Gastrocnemius medialis (tissue), 4 donors: Measurements from ENCODE around the gene PAIP2B. TPM values are rescaled to one million over a fixed set of nuclear protein-coding genes. Genes with fewer than 3 reads are reported as not detected.

ENCODE experiments used
- ATAC-seq, 2 donors: fragments of 150-250 bp; one replicate each; pipeline ENCODE4 v1.9.1; 2016
- DNase-seq, 2 donors: peaks; one replicate each; pipeline ENCODE4 v3.0.0-alpha.2; 2019
- H3K27ac ChIP-seq, 4 donors: fragments of 200-600 bp; sonication (generic); 1 replicate in 1 of 4; 2 replicates in 3 of 4; pipeline ENCODE4 v1.5.1; 2016 to 2018; ENCODE audit warnings: mild to moderate bottlenecking in 2 of 4, moderate library complexity in 1 of 4
- H3K27me3 ChIP-seq, 3 donors: fragments of 200-600 bp; sonication (generic) in 2 of 3; 1 replicate in 1 of 3; 2 replicates in 2 of 3; pipeline versions ENCODE4 v1.5.1 to v1.6.0; 2016 to 2019; ENCODE audit warnings: mild to moderate bottlenecking in 1 of 3, moderate library complexity in 1 of 3
- H3K36me3 ChIP-seq, 2 donors: fragments of 200-600 bp; sonication (generic) in 1 of 2; one replicate each; pipeline ENCODE4 v1.5.1; 2017 to 2018
- H3K4me1 ChIP-seq, 2 donors: fragments of 200-600 bp; sonication (generic) in 1 of 2; one replicate each; pipeline ENCODE4 v1.5.1; 2016 to 2017; ENCODE audit warnings: mild to moderate bottlenecking in 2 of 2
- H3K4me3 ChIP-seq, 4 donors: fragments of 200-600 bp; sonication (generic) in 3 of 4; 1 replicate in 1 of 4; 2 replicates in 3 of 4; pipeline ENCODE4 v1.5.1; 2016 to 2019; ENCODE audit warnings: mild to moderate bottlenecking in 2 of 4
- H3K9me3 ChIP-seq, 3 donors: fragments of 200-600 bp; sonication (generic) in 2 of 3; 1 replicate in 1 of 3; 2 replicates in 2 of 3; pipeline ENCODE4 v1.5.1; 2016 to 2019
- CTCF ChIP-seq, 5 experiments: fragments of 450-650 bp in 3 of 5; fragments of 200-600 bp in 2 of 5; sonication (generic) in 2 of 5; IDR thresholded peaks in 4 of 5; conservative IDR thresholded peaks in 1 of 5; 1 replicate in 4 of 5; 2 replicates in 1 of 5; pipeline ENCODE4 v1.5.1; 2016 to 2019; ENCODE audit warnings: antibody characterized with exemption in 5 of 5, mild to moderate bottlenecking in 3 of 5, moderate library complexity in 3 of 5
- POLR2A ChIP-seq, 2 donors: fragments of 450-650 bp; IDR thresholded peaks; one replicate each; pipeline ENCODE4 v1.6.1; 2017; ENCODE audit warnings: antibody characterized with exemption in 2 of 2, mild to moderate bottlenecking in 2 of 2, moderate library complexity in 2 of 2
- in situ Hi-C, 4 donors: fragments of 200-750 bp; cut with MboI; loops; one replicate each; pipeline versions ENCODE4 v1.15.0 to v1.8.0; 2017; ENCODE audit warnings: low sequenced_read_pairs in 4 of 4
- intact Hi-C: fragments of 100-400 bp; cut with DNase I; formaldehyde crosslinking; loops from one replicate; pipeline ENCODE4 v1.15.1; 2023; ENCODE audit warnings: low total_unique reads
- total RNA-seq, 4 donors: library from RNA; depleted of rRNA; stranded (reverse); fragments of >200 nt; gene quantifications; one replicate each; pipeline versions ENCODE4 v1.1.0 to v1.2.3, GENCODE V29; 2016

PAIP2B gene, protein sequence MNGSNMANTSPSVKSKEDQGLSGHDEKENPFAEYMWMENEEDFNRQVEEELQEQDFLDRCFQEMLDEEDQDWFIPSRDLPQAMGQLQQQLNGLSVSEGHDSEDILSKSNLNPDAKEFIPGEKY
- 10 to 100 TPM; 14.6 to 32.6 (median 15.9) TPM for total RNA-seq

DNA sequence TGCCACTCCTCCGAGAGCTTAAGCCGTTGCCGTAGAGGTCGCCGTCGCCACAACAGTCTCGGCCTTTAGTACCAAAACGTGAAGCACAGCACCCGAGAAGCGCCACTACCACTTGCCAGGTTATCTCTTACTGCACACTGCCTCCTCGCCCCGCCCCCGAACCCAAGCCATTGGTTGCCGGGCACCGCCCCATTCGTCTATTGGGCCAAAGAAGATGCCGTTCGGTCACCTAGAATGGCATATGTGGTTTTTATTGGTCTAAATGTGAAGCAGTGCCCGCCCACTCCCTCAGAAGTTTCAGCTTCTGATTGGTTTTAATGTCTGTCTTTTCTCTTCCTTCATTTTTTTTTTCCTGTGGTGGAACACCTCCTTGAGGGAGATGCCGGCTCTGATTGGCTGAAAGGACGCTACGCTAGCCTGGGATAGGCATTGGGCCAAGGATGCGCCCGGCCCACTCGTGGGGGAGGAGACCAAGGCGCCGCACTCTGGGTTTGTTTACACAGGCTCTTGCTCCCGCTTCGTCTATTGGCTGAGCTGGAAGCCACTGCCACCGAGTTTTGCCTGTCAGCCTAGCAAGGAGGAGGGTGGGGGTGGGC, at the start of gene PAIP2B:
PAIP2B (minus strand) TSS at position 139 of the 596 bp plus-strand sequence. CDS start 24,514 bp downstream, outside the sequence.
- in situ Hi-C loops (no loop called here), intact Hi-C loops (loop anchor here (1.0 to 5.0 kb wide), 3 partner anchors 49 to 285 kb away; no protein-coding TSS in a partner anchor)
- peak within 1 kb of the TSS; percentile 96 to 98 (median 98) for H3K27ac ChIP-seq
- H3K36me3 ChIP-seq: no peaks in the 10 kb centered on the region
- peak within 1 kb of the TSS; percentile 83 to 93 (median 90) for H3K4me3 ChIP-seq
- peaks cover 19% of the 10 kb centered on the region in 2 donors for H3K4me1 ChIP-seq
- no peak for TF ChIP-seq CTCF (IDR thresholded peaks at IDR 0.05 in 4 of 5, conservative IDR thresholded peaks at IDR 0.05 in 1 of 5)
- peak; percentile 95 to 97 for TF ChIP-seq POLR2A (IDR thresholded peaks at IDR 0.05)
- DNase-seq: peak; percentile 99 to 100
- H3K27me3 ChIP-seq: no peaks in the 10 kb centered on the region
- ATAC-seq: peak; percentile 92 to 94
- no peaks in the 10 kb centered on the region for H3K9me3 ChIP-seq

DNA sequence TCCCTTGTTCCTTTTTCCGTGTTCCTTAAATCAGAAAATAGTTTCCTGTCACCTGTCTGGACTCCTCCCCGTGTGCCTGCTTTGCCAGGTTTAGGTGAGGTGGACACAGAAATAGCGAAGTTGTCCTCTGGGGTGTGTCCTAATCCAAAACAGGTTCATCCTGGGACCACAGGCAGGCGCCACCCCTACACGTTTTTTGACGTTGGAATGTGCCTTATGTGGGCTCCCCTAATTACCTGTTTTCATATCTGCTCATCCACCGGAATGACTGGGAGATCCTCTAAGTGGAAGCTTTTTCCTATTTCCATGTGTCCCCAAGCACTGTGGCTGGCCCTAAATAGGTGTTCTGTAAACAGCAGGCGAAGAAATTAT, 49.0 kb upstream of the PAIP2B start:
- DNase-seq (no peak), ATAC-seq (no peak)
- Histone ChIP-seq H3K36me3 (no peaks in the 10 kb centered on the region), H3K9me3 (no peaks in the 10 kb centered on the region), H3K4me1 (peaks cover 22 to 27% of the 10 kb centered on the region in 2 donors), H3K4me3 (peak overlapping the region; percentile 67 to 80 (median 72)), H3K27me3 (no peaks in the 10 kb centered on the region), H3K27ac (peak overlapping the region; percentile 90 to 96 (median 94))
- in situ Hi-C loops: loop anchor here in 1 of 4 donors (5.0 kb wide), 1 partner anchor 39 kb away; no protein-coding TSS in a partner anchor
- TF ChIP-seq CTCF (IDR thresholded peaks at IDR 0.05 in 4 of 5, conservative IDR thresholded peaks at IDR 0.05 in 1 of 5) (no peak), POLR2A (IDR thresholded peaks at IDR 0.05) (no peak)
- intact Hi-C loops: loop anchor here (1.0 to 5.0 kb wide), 4 partner anchors 15 to 176 kb away; partner anchors contain the start of genes DYSF, PAIP2B and ZNF638

DNA sequence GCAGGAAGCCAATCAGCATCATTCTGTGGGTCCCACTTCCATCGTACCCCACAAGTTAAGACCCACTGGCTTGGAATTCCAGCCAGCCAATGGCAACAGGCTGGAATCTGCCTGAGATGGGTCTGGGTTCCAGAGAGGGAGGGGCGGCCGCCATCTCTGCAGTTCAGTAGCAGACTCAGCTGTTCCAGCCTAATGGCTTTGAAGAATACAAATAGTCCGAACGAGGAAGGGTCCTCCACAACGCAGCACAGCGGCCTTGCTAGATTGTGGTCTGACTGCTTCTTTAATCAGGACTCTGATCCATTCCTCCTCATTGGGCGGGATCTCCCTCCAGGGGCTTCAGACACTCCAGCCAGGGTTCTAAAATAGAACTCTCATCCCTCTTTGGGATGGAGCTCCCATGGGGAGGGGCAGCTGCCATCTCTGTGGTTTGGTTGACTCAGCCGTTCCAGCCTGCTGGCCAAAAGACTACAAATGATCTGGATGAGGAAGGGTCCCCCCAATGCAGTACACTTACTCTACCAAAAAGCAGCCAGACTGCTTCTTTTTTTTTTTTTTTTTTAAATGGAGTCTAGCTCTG, 42.7 kb upstream of the PAIP2B start:
- intact Hi-C loops (no loop called here), in situ Hi-C loops (no loop called here)
- Histone ChIP-seq H3K4me3 (no peak overlapping the region), H3K9me3 (no peaks in the 10 kb centered on the region), H3K36me3 (no peaks in the 10 kb centered on the region), H3K27me3 (no peaks in the 10 kb centered on the region), H3K4me1 (no peaks in the 10 kb centered on the region), H3K27ac (no peak overlapping the region)
- no peak for DNase-seq
- TF ChIP-seq CTCF (IDR thresholded peaks at IDR 0.05 in 4 of 5, conservative IDR thresholded peaks at IDR 0.05 in 1 of 5): no peak
- TF ChIP-seq POLR2A (IDR thresholded peaks at IDR 0.05): no peak
- no peak for ATAC-seq

DNA sequence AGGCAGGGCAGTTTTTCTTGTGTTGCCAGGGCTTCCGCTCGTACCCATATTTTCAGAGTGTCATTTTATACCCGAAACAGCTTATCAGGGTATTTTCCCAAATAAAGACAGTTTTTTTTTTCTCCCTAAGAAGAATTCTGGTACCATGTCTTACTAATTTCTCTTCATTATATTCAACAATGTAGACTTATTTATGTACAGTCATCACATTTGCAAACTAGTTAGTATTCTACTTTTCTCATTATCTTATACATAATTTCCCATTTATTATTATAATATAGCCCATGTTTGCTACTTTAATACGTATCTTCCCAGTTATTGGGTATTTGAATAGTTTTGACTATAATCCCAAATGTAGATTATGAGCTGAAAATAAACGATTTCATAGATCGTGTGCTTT, 36.5 kb upstream of the PAIP2B start:
- intact Hi-C loops: no loop called here
- no peaks in the 10 kb centered on the region for H3K36me3 ChIP-seq
- in situ Hi-C loops: no loop called here

More for the DNA sequence above, 36.5 kb upstream of the PAIP2B start:
- H3K27me3 ChIP-seq: no peaks in the 10 kb centered on the region
- H3K27ac ChIP-seq: no peak overlapping the region
- H3K9me3 ChIP-seq: no peaks in the 10 kb centered on the region
- TF ChIP-seq POLR2A (IDR thresholded peaks at IDR 0.05) (no peak), CTCF (IDR thresholded peaks at IDR 0.05 in 4 of 5, conservative IDR thresholded peaks at IDR 0.05 in 1 of 5) (no peak)
- H3K4me3 ChIP-seq: no peak overlapping the region
- ATAC-seq: no peak
- peaks cover 6% of the 10 kb centered on the region in 2 donors for H3K4me1 ChIP-seq
- DNase-seq: no peak
